GM06990 (cell line): ENCODE data around the gene FOXF1.

Experiments used
- DNase-seq: peaks from one replicate; pipeline ENCODE4 v3.0.0-alpha.2; 2011; ENCODE audit not compliant: insufficient read length; ENCODE audit errors: extremely low read depth
- H3K27me3 ChIP-seq: replicated peaks from 2 replicates; pipeline ENCODE4 v1.6.0; 2011; ENCODE audit warnings: low read length; ENCODE audit not compliant: control insufficient read depth, insufficient read depth
- H3K36me3 ChIP-seq: 2 replicates; pipeline ENCODE4 v1.5.1; 2011; ENCODE audit warnings: low read length; ENCODE audit not compliant: control insufficient read depth, insufficient read depth
- H3K4me3 ChIP-seq: replicated peaks from 2 replicates; pipeline ENCODE4 v1.5.1; 2011; ENCODE audit warnings: low read depth, mild to moderate bottlenecking, control low read depth, low read length
- TF ChIP-seq, protein P1 (sequence below): IDR thresholded peaks from 2 replicates; pipeline ENCODE4 v1.5.1; 2011; ENCODE audit warnings: low read length, control low read depth, mild to moderate bottlenecking, inconsistent platforms; ENCODE audit not compliant: insufficient read depth, poor library complexity, severe bottlenecking

FOXF1 gene

GRCh38 chr16:86512301-86512859 lies 2.1 kb downstream of the FOXF1 start:
- Histone ChIP-seq H3K36me3 (no peaks in the 10 kb centered on the region), H3K4me3 (no peak overlapping the region), H3K27me3 (no peaks in the 10 kb centered on the region; the same call in 1 of the 2 replicates)
- TF ChIP-seq, protein P1, sequence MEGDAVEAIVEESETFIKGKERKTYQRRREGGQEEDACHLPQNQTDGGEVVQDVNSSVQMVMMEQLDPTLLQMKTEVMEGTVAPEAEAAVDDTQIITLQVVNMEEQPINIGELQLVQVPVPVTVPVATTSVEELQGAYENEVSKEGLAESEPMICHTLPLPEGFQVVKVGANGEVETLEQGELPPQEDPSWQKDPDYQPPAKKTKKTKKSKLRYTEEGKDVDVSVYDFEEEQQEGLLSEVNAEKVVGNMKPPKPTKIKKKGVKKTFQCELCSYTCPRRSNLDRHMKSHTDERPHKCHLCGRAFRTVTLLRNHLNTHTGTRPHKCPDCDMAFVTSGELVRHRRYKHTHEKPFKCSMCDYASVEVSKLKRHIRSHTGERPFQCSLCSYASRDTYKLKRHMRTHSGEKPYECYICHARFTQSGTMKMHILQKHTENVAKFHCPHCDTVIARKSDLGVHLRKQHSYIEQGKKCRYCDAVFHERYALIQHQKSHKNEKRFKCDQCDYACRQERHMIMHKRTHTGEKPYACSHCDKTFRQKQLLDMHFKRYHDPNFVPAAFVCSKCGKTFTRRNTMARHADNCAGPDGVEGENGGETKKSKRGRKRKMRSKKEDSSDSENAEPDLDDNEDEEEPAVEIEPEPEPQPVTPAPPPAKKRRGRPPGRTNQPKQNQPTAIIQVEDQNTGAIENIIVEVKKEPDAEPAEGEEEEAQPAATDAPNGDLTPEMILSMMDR = no peak
- DNase-seq = no peak

- no peak for DNase-seq
- TF ChIP-seq, protein P1 = no peak
- Histone ChIP-seq H3K27me3 (no peaks in the 10 kb centered on the region; the same call in 1 of the 2 replicates), H3K36me3 (no peaks in the 10 kb centered on the region), H3K4me3 (no peak overlapping the region)
Measured at GRCh38 chr16:86512860-86513470, 2.6 kb downstream of the FOXF1 start.

DNA sequence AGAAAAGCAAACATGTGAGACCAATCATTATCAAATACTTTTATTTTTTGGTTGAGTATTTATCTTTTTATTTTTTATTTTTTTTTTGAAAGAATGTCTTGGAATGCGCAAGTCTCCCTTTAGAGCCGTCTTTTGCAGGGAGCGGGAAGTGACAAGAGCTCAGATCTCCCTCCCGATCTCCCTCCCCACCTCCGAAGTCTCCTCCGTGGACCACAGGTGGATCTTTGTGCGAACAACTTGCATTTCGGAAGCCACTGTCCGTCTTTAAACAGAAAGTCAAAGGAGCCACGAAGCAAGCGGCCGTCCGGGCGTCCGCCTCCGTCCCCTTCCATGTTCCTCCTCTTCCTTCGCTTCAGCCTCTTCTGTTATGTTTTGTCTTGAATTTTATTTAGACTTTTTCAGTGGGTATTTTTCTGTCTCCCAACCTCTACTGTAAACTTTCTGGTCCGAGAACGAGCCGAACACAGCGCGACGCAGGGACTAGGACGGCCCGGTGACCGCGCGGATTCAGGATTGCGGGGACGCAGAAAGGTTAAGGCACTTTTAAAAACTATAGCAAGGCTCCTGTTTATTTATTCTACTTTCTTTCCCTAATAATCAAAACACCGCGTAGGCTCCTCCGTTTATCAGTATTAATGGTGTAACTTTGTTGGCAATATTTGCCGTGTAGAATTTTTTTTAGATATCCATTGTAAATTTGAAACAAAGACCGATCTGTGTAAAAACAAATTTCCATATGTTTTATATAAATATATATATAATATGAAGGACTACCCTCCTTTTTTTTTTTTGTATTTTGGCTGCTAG lies 3.3 kb downstream of the FOXF1 start:
- Histone ChIP-seq H3K27me3 (no peaks in the 10 kb centered on the region; the same call in 1 of the 2 replicates), H3K4me3 (no peak overlapping the region), H3K36me3 (no peaks in the 10 kb centered on the region)
- no peak for DNase-seq
- TF ChIP-seq, protein P1 = no peak

DNA sequence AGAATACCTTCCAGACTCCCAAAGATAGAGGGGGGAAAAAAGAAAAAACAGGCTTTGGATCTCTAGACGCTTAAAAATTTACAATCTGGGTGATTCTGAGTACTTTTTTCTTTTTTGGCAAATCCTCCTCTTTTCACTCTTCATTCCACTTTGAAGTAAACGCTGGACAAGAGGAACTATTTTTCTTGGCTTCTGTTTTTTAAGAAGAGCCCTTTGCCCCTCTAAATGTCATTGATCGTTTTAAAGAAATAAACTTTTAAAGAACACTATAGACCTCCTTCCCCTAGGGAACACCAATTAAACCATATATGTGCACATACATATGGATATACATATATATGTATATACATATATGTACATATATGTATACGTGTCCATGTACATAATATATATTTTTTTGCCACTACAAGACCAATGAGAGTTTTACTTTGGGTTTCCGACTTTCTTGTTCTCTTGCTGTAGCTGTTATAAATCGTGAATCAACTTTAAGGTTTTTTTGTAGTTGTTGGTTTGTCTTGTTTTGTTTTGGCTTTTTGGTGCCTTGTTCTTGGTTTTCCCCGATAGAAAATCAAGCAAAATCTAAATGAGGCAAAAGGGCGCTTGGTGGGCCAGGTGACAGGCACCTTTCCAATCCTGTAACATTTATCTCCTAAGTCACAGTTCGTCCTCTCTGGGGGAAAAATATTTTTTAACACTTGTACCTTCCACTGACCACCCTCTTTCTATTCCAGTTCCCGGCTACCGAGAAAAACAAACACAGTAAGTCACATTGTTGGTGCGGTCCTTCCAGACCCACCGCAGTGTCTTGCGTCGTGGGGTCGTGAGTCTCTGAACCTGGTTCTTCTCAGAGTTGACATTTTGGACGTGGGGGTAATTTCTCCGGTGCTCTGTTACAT lies 4.4 kb downstream of the FOXF1 start:
- Histone ChIP-seq H3K4me3 (no peak overlapping the region), H3K36me3 (no peaks in the 10 kb centered on the region), H3K27me3 (no peaks in the 10 kb centered on the region; the same call in 1 of the 2 replicates)
- TF ChIP-seq, protein P1 = no peak
- DNase-seq = no peak

DNA sequence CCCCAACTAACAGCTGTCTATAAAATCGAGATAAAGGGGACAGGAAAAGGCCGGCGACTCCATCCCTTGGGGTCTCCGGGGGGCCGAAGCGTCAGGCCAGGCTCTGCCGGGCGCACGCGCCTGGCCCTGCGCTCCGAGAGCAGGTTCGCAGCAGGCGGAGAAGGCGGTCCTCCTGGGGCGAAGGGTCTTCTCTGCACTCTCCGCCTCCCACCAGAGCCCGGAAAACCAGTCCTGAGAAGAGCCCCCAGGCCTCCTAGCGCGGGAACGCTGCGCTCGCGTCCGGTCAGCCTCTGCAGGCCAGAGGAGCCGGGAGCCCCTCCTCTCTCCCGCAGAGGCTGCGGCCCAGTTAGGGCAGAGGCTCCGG lies 5.1 kb downstream of the FOXF1 start:
- Histone ChIP-seq H3K36me3 (no peaks in the 10 kb centered on the region), H3K27me3 (no peaks in the 10 kb centered on the region; the same call in 1 of the 2 replicates), H3K4me3 (no peak overlapping the region)
- DNase-seq = no peak
- TF ChIP-seq, protein P1 = no peak
